Measurements from ENCODE around the gene DPP9.
A peak's percentile ranks its signal among the peaks of the same experiment; 100 is the strongest.
"Not testable (repeated sequence)": the region's sequence is repeated elsewhere in the genome, so short reads cannot be mapped to it uniquely, and the experiment has no call there.

DPP9 gene

GRCh38 chr19:4740092-4740491, 16.4 kb upstream of the DPP9 start:
- DNase-seq (ENCODE audit: low read depth, low spot score) = no peak

- DNase-seq (ENCODE audit: low read depth, low spot score) = no peak
Observed at GRCh38 chr19:4738734-4739133, 15.1 kb upstream of the DPP9 start.

- DNase-seq (ENCODE audit: low read depth, low spot score) = no peak
Observed at GRCh38 chr19:4737955-4738600, 14.4 kb upstream of the DPP9 start.

- DNase-seq (ENCODE audit: low read depth, low spot score) = no peak
Observed at GRCh38 chr19:4733755-4734345, 10.2 kb upstream of the DPP9 start.

GRCh38 chr19:4732680-4733114, 9.1 kb upstream of the DPP9 start:
- DNase-seq (ENCODE audit: low read depth, low spot score) = peak; percentile 8

- DNase-seq (ENCODE audit: low read depth, low spot score) = peak; percentile 38
Observed at GRCh38 chr19:4730740-4731171, 7.1 kb upstream of the DPP9 start.

- DNase-seq (ENCODE audit: low read depth, low spot score) = no peak
Observed at GRCh38 chr19:4728871-4729270, 5.2 kb upstream of the DPP9 start.

- no peak for DNase-seq (ENCODE audit: low read depth, low spot score)
Observed at GRCh38 chr19:4722671-4723594, 709 bp downstream of the DPP9 start.

- no peak for DNase-seq (ENCODE audit: low read depth, low spot score)
Observed at GRCh38 chr19:4721196-4721595, 2.4 kb downstream of the DPP9 start.

GRCh38 chr19:4720037-4720700, 3.5 kb downstream of the DPP9 start:
- DNase-seq (ENCODE audit: low read depth, low spot score) = no peak

GRCh38 chr19:4719499-4719866, 4.2 kb downstream of the DPP9 start:
- no peak for DNase-seq (ENCODE audit: low read depth, low spot score)

GRCh38 chr19:4717966-4718701, 5.5 kb downstream of the DPP9 start:
- DNase-seq (ENCODE audit: low read depth, low spot score) = no peak

- no peak for DNase-seq (ENCODE audit: low read depth, low spot score)
Observed at GRCh38 chr19:4717191-4717965, 6.3 kb downstream of the DPP9 start.

GRCh38 chr19:4715529-4716221, 8.0 kb downstream of the DPP9 start:
- DNase-seq (ENCODE audit: low read depth, low spot score) = no peak

- not testable (repeated sequence) for DNase-seq (ENCODE audit: low read depth, low spot score)
Observed at GRCh38 chr19:4715178-4715528, 8.5 kb downstream of the DPP9 start.

GRCh38 chr19:4714016-4714415, 9.6 kb downstream of the DPP9 start:
- DNase-seq (ENCODE audit: low read depth, low spot score) = no peak

- no peak for DNase-seq (ENCODE audit: low read depth, low spot score)
Observed at GRCh38 chr19:4713384-4713951, 10.2 kb downstream of the DPP9 start.

GRCh38 chr19:4712771-4713170, 10.9 kb downstream of the DPP9 start:
- no peak for DNase-seq (ENCODE audit: low read depth, low spot score)

- DNase-seq (ENCODE audit: low read depth, low spot score) = no peak
Observed at GRCh38 chr19:4711211-4711610, 12.4 kb downstream of the DPP9 start.

GRCh38 chr19:4710281-4710600, 13.4 kb downstream of the DPP9 start:
- no peak for DNase-seq (ENCODE audit: low read depth, low spot score)

All from activated CD4-positive, CD25-positive, alpha-beta regulatory T cell treated with anti-CD3 and anti-CD28 coated beads, Interleukin-2, amount 50 U/mL, for 16 hours (primary cell).